Liver (tissue), 3 donors: ENCODE data around the gene CABLES1.

Experiments used
- CTCF ChIP-seq: fragments of 150-350 bp; IDR thresholded peaks from 2 replicates; pipeline ENCODE4 v1.5.1; 2017; ENCODE audit warnings: improper control_type of control experiment, low read depth, low read length; ENCODE audit not compliant: missing input control
- EGR1 ChIP-seq, 2 donors: IDR thresholded peaks; 2 replicates each; pipeline ENCODE4 v1.6.1; 2016 to 2018; ENCODE audit warnings: antibody characterized with exemption in 2 of 2, low read depth in 2 of 2
- FOXA1 ChIP-seq: IDR thresholded peaks from 2 replicates; pipeline ENCODE4 v1.6.1; 2016; ENCODE audit warnings: antibody characterized with exemption
- RAD21 ChIP-seq, 2 donors: IDR thresholded peaks; 2 replicates each; pipeline ENCODE4 v1.6.1; 2016; ENCODE audit warnings: antibody characterized with exemption in 2 of 2, mild to moderate bottlenecking in 2 of 2
- SP1 ChIP-seq: IDR thresholded peaks from 2 replicates; pipeline ENCODE4 v1.6.1; 2018; ENCODE audit warnings: antibody characterized with exemption, mild to moderate bottlenecking
- TAF1 ChIP-seq: conservative IDR thresholded peaks from 2 replicates; pipeline ENCODE4 v1.6.1; 2016; ENCODE audit warnings: antibody characterized with exemption, mild to moderate bottlenecking
- YY1 ChIP-seq: IDR thresholded peaks from 2 replicates; pipeline ENCODE4 v1.6.1; 2016; ENCODE audit warnings: antibody characterized with exemption, mild to moderate bottlenecking
- ZBTB33 ChIP-seq: IDR thresholded peaks from 2 replicates; pipeline ENCODE4 v1.6.1; 2016; ENCODE audit warnings: antibody characterized with exemption
- TF ChIP-seq, protein P1 (sequence below): IDR thresholded peaks from 2 replicates; pipeline ENCODE4 v1.6.1; 2016; ENCODE audit warnings: antibody characterized with exemption, mild to moderate bottlenecking
- donor health status: healthy.
- donor health status: healthy.

- TF ChIP-seq CTCF = no peak
- TF ChIP-seq TAF1 = no peak
- no peak for TF ChIP-seq SP1
- TF ChIP-seq ZBTB33 = no peak
- TF ChIP-seq RAD21 (IDR thresholded peaks at IDR 0.05) = no peak
- no peak for TF ChIP-seq YY1
- TF ChIP-seq FOXA1 = no peak
- TF ChIP-seq, protein P1, sequence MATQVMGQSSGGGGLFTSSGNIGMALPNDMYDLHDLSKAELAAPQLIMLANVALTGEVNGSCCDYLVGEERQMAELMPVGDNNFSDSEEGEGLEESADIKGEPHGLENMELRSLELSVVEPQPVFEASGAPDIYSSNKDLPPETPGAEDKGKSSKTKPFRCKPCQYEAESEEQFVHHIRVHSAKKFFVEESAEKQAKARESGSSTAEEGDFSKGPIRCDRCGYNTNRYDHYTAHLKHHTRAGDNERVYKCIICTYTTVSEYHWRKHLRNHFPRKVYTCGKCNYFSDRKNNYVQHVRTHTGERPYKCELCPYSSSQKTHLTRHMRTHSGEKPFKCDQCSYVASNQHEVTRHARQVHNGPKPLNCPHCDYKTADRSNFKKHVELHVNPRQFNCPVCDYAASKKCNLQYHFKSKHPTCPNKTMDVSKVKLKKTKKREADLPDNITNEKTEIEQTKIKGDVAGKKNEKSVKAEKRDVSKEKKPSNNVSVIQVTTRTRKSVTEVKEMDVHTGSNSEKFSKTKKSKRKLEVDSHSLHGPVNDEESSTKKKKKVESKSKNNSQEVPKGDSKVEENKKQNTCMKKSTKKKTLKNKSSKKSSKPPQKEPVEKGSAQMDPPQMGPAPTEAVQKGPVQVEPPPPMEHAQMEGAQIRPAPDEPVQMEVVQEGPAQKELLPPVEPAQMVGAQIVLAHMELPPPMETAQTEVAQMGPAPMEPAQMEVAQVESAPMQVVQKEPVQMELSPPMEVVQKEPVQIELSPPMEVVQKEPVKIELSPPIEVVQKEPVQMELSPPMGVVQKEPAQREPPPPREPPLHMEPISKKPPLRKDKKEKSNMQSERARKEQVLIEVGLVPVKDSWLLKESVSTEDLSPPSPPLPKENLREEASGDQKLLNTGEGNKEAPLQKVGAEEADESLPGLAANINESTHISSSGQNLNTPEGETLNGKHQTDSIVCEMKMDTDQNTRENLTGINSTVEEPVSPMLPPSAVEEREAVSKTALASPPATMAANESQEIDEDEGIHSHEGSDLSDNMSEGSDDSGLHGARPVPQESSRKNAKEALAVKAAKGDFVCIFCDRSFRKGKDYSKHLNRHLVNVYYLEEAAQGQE = no peak
- no peak for TF ChIP-seq EGR1 (IDR thresholded peaks at IDR 0.05; ENCODE audit: low read depth in 2 of 2)
Observed at GRCh38 chr18:23179416-23179815, 44.1 kb downstream of the CABLES1 start.
